Progenitor cell of endocrine pancreas (in vitro differentiated cells): ENCODE data around the gene TMX1. TPM values are rescaled to one million over a fixed set of nuclear protein-coding genes. Genes with fewer than 3 reads are reported as not detected.

Experiments
- DNase-seq: peaks from one replicate; pipeline ENCODE4 v3.0.0; 2021; ENCODE audit warnings: low spot score; ENCODE audit not compliant: unreplicated experiment
- H3K27ac Mint-ChIP-seq: 2 replicates; pipeline ENCODE4 v1.8.0; 2021; ENCODE audit warnings: mild to moderate bottlenecking, moderate library complexity, mixed read lengths
- H3K27me3 Mint-ChIP-seq: 2 replicates; pipeline ENCODE4 v1.8.0; 2021; ENCODE audit warnings: mixed read lengths
- H3K36me3 Mint-ChIP-seq: 2 replicates; pipeline ENCODE4 v1.8.0; 2022; ENCODE audit warnings: mixed read lengths; ENCODE audit not compliant: insufficient read depth
- H3K4me1 Mint-ChIP-seq: 2 replicates; pipeline ENCODE4 v1.8.0; 2021; ENCODE audit warnings: low read depth, mixed read lengths
- H3K4me3 Mint-ChIP-seq: 2 replicates; pipeline ENCODE4 v1.8.0; 2021; ENCODE audit warnings: low read depth, mild to moderate bottlenecking, moderate library complexity, mixed read lengths
- H3K9me3 Mint-ChIP-seq: 2 replicates; pipeline ENCODE4 v1.8.0; 2021; ENCODE audit warnings: low read depth, mixed read lengths
- total RNA-seq: library from RNA; stranded (reverse); gene quantifications from 2 replicates; pipeline ENCODE4 v1.2.1, GENCODE V29; 2021
- TF ChIP-seq, protein P1 (sequence below): fragments of 200-600 bp; sonication (generic); IDR thresholded peaks from one replicate; pipeline ENCODE4 v1.5.0; 2021; ENCODE audit warnings: antibody characterized with exemption, mild to moderate bottlenecking; ENCODE audit not compliant: unreplicated experiment

Gene TMX1
- total RNA-seq, 1 donor from 2014 or later = 31.3 TPM

DNA sequence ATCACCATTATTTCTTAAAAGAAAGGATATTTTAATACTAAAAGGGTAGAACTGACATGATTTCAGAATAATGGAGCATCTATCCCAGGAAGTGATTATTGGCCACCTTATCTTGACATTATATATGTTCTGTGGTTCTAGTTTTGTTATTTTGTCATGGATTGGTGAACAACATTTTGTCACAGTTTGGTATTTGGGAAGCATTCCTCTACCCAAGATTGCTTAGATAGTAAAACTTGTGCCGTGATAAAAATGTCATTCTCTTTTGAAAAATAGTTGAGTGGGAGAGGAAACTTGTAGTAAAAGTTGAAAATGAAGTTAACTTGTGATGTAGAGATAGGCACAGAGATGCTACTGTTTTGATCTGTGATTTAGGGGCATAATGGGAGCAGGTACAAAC is 65.7 kb downstream of the TMX1 start:
- Mint-ChIP-seq H3K9me3 (no peaks in the 10 kb centered on the region), H3K36me3 (no peaks in the 10 kb centered on the region), H3K4me1 (peaks cover 16% of the 10 kb centered on the region), H3K27me3 (no peaks in the 10 kb centered on the region), H3K27ac (no peak overlapping the region), H3K4me3 (no peak overlapping the region)
- TF ChIP-seq, protein P1, sequence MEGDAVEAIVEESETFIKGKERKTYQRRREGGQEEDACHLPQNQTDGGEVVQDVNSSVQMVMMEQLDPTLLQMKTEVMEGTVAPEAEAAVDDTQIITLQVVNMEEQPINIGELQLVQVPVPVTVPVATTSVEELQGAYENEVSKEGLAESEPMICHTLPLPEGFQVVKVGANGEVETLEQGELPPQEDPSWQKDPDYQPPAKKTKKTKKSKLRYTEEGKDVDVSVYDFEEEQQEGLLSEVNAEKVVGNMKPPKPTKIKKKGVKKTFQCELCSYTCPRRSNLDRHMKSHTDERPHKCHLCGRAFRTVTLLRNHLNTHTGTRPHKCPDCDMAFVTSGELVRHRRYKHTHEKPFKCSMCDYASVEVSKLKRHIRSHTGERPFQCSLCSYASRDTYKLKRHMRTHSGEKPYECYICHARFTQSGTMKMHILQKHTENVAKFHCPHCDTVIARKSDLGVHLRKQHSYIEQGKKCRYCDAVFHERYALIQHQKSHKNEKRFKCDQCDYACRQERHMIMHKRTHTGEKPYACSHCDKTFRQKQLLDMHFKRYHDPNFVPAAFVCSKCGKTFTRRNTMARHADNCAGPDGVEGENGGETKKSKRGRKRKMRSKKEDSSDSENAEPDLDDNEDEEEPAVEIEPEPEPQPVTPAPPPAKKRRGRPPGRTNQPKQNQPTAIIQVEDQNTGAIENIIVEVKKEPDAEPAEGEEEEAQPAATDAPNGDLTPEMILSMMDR = no peak
- no peak for DNase-seq

Other genes starting within 250 kb of the TMX1 start
- 1.7 and 2.6 TPM in 2 replicates for gene TRIM9, start 145.1 kb upstream of the TMX1 start, total RNA-seq